T-cell (primary cell): ENCODE measurements around the gene AKR1B15. TPM values are rescaled to one million over a fixed set of nuclear protein-coding genes. Genes with fewer than 3 reads are reported as not detected.
A peak's percentile ranks its signal among the peaks of the same experiment; 100 is the strongest.

Source experiments
- ATAC-seq, 4 experiments: fragments of 200-7000 bp in 3 of 4; fragments of 150-1000 bp in 1 of 4; cut with Tn5 transposase; replicated peaks in 1 of 4; 1 replicate in 3 of 4; 2 replicates in 1 of 4; pipeline ENCODE4 v1.10.0; 2021; ENCODE audit warnings: moderate library complexity in 3 of 4, mild to moderate bottlenecking in 2 of 4, moderate number of reproducible peaks in 1 of 4
- CTCF ChIA-PET, 2 donors: fragments of 300-600 bp; sonication (Branson Sonifier 250); formaldehyde crosslinking; loops; one replicate each; lab custom pipeline; 2022; ENCODE audit warnings: antibody characterized with exemption in 2 of 2; lab: Charles Lee
- POLR2A ChIA-PET, 2 donors: fragments of 300-600 bp; sonication (Branson Sonifier 250); formaldehyde crosslinking; loops; one replicate each; lab custom pipeline; 2022; ENCODE audit warnings: antibody characterized with exemption in 2 of 2; lab: Charles Lee
- DNase-seq, 35 experiments: peaks; one replicate each; pipeline versions ENCODE4 v3.0.0 to v3.0.0-alpha.2; 2013 to 2023
- H3K27ac ChIP-seq: one replicate; pipeline ENCODE4 v1.5.1; 2013; ENCODE audit warnings: low read length
- H3K27me3 ChIP-seq, 2 experiments: replicated peaks in 1 of 2; 1 replicate in 1 of 2; 2 replicates in 1 of 2; pipeline versions ENCODE4 v1.6.1 to v1.7.0; 2013; ENCODE audit warnings: low read length in 1 of 2, mixed read lengths in 1 of 2; ENCODE audit not compliant: control insufficient read depth in 2 of 2, insufficient read depth in 2 of 2; ENCODE audit errors: extremely low read depth in 1 of 2
- H3K36me3 ChIP-seq, 2 donors: 1 replicate in 1 of 2; 2 replicates in 1 of 2; pipeline versions ENCODE4 v1.6.1 to v1.7.0; 2013; ENCODE audit warnings: low read length in 1 of 2; ENCODE audit not compliant: control insufficient read depth in 2 of 2, insufficient read depth in 1 of 2; ENCODE audit errors: extremely low read depth in 1 of 2
- H3K4me1 ChIP-seq, 2 experiments: 1 replicate in 1 of 2; 2 replicates in 1 of 2; pipeline versions ENCODE4 v1.6.1 to v1.7.0; 2013; ENCODE audit warnings: low read length in 2 of 2, mixed read lengths in 1 of 2; ENCODE audit not compliant: insufficient read depth in 2 of 2, control insufficient read depth in 1 of 2; ENCODE audit errors: extremely low read depth in 1 of 2
- H3K4me3 ChIP-seq, 2 donors: 1 replicate in 1 of 2; 2 replicates in 1 of 2; pipeline versions ENCODE4 v1.5.1 to v1.7.0; 2013; ENCODE audit warnings: mild to moderate bottlenecking in 2 of 2, low read length in 1 of 2, moderate library complexity in 1 of 2; ENCODE audit not compliant: control insufficient read depth in 1 of 2; ENCODE audit errors: extremely low read depth in 1 of 2
- H3K9me3 ChIP-seq: 2 replicates; pipeline ENCODE4 v1.7.0; 2013
- H3K27ac Mint-ChIP-seq, 2 donors: one replicate each; pipeline ENCODE4 v1.8.0; 2020 to 2021; ENCODE audit warnings: mild to moderate bottlenecking in 2 of 2, mixed read lengths in 2 of 2
- H3K27me3 Mint-ChIP-seq, 2 donors: one replicate each; pipeline ENCODE4 v1.8.0; 2021 to 2022; ENCODE audit warnings: mixed read lengths in 2 of 2
- H3K36me3 Mint-ChIP-seq: one replicate; pipeline ENCODE4 v1.8.0; 2021; ENCODE audit warnings: mixed read lengths
- H3K4me1 Mint-ChIP-seq, 3 donors: one replicate each; pipeline ENCODE4 v1.8.0; 2020 to 2022; ENCODE audit warnings: mixed read lengths in 3 of 3, mild to moderate bottlenecking in 1 of 3
- H3K4me3 Mint-ChIP-seq, 3 donors: one replicate each; pipeline ENCODE4 v1.8.0; 2020 to 2022; ENCODE audit warnings: mild to moderate bottlenecking in 3 of 3, mixed read lengths in 3 of 3, moderate library complexity in 3 of 3
- H3K9me3 Mint-ChIP-seq, 3 donors: one replicate each; pipeline ENCODE4 v1.8.0; 2020 to 2022; ENCODE audit warnings: mixed read lengths in 3 of 3
- WGBS: methylation state at CpG from one replicate; pipeline ENCODE4 v1.1.5; 2013; ENCODE audit warnings: missing lambda C conversion rate; ENCODE audit not compliant: insufficient coverage; 5-methylcytosine and 5-hydroxymethylcytosine counted together
- total RNA-seq, 35 experiments: library from RNA in 6 of 35; stranded (reverse) in 6 of 35; fragments of 120-200 nt in 1 of 35; gene quantifications; one replicate each; pipeline versions ENCODE4 v1.2.1 to v1.2.4 and lab custom pipeline; 2013 to 2026

The AKR1B15 gene
- total RNA-seq, 5 donors from 2014 or later (not counting 1 experiment from before 2014, with no cell fraction given) = not detected

DNA sequence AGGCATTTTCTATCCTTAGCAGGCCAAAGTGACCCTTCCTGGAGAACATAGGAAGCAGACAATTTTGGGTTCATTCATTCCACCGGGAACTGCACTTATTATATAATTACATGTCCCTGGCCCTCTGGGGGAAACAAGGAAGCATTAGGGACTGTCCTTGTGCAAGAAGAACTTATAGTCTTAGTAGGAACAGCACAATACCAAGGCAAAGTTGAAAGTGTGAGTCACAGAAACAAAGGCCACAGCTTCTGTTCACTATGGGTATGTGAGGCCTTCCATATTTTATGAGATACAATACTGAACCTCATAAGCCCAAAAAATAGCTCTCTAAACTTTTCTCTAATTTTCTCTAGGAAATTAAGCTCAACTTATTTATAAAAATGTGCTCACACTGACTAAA lies 39.9 kb upstream of the AKR1B15 start:
- CTCF ChIA-PET = interaction anchor here (0.8 to 1.1 kb wide), 2 partner anchors 9 to 34 kb away, joined by 3 to 4 read pairs; no protein-coding TSS in a partner anchor
- Mint-ChIP-seq H3K9me3 (no peaks in the 10 kb centered on the region), H3K27ac (no peak overlapping the region), H3K27me3 (no peaks in the 10 kb centered on the region), H3K4me3 (no peak overlapping the region), H3K36me3 (no peaks in the 10 kb centered on the region), H3K4me1 (no peaks in the 10 kb centered on the region)
- no peak for ATAC-seq
- no peak for DNase-seq
- Histone ChIP-seq H3K27me3 (peaks cover 0 to 5% of the 10 kb centered on the region in 2 experiments), H3K36me3 (no peaks in the 10 kb centered on the region), H3K4me3 (no peak overlapping the region), H3K27ac (no peak overlapping the region), H3K4me1 (no peaks in the 10 kb centered on the region), H3K9me3 (no peaks in the 10 kb centered on the region)
- POLR2A ChIA-PET = no interaction called here
- WGBS = no CpG with 5 or more reads among the region's 1 CpG

DNA sequence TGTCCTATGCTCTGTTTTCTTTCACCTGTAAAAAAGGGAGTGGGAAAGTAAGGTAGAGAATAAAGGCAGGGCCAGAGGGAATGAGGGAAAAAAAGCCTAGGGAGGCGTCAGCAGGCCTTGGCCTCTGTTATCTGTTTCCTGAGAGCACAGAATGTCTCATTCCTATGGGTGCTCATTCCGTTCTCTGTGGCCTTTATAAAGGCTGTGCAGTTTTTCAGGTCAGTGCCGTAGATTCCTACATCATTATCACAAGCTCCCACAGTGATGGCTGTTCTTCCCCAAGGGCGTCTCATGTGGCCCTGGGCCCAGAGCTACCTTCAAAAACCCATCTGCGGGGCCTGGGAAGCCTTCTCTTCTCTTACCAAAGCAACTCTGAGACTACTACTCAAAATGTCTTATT lies 38.3 kb upstream of the AKR1B15 start:
- ChIA-PET POLR2A (no interaction called here), CTCF (interaction anchor here in 1 of 2 donors (1.1 kb wide), 1 partner anchor 78 kb away, joined by 3 read pairs; no protein-coding TSS in a partner anchor)
- no peak overlapping the region for H3K4me3 Mint-ChIP-seq
- no peak overlapping the region for H3K27ac ChIP-seq
- WGBS = 85% methylated on average over 5 of the region's 5 CpGs
- H3K27ac Mint-ChIP-seq = no peak overlapping the region
- no peaks in the 10 kb centered on the region for H3K4me1 ChIP-seq
- H3K27me3 ChIP-seq = peaks cover 0 to 5% of the 10 kb centered on the region in 2 experiments
- H3K36me3 Mint-ChIP-seq = no peaks in the 10 kb centered on the region
- H3K9me3 ChIP-seq = no peaks in the 10 kb centered on the region
- H3K4me1 Mint-ChIP-seq = peaks cover 0 to 6% (median 3%) of the 10 kb centered on the region in 3 donors
- no peaks in the 10 kb centered on the region for H3K9me3 Mint-ChIP-seq
- H3K27me3 Mint-ChIP-seq = peaks cover 2 to 4% of the 10 kb centered on the region in 2 donors
- no peaks in the 10 kb centered on the region for H3K36me3 ChIP-seq
- no peak overlapping the region for H3K4me3 ChIP-seq
- no peak for ATAC-seq
- no peak for DNase-seq

DNA sequence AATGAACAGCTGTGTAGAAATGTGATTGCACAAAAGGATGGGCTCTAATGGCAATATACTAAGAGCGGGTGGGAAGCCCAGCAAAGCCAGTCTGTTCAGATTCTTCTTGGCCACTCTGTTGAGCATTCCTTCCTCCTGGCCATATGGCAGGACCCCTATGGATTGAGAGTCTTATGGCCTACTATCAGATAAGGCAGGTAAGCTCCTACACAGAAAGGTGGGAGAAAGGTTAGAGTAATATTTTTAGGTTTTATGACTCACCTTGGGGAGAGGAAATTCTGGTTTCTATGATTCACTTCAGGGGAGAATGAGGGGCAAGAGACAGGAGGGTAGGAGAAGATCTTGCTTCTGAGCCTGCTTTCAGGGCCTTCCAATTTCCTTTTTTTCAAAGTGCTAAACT lies 36.6 kb upstream of the AKR1B15 start:
- Mint-ChIP-seq H3K4me3 (no peak overlapping the region), H3K27ac (no peak overlapping the region), H3K9me3 (no peaks in the 10 kb centered on the region), H3K4me1 (peaks cover 0 to 6% (median 3%) of the 10 kb centered on the region in 3 donors), H3K36me3 (no peaks in the 10 kb centered on the region), H3K27me3 (peaks cover 6 to 12% of the 10 kb centered on the region in 2 donors)
- H3K4me3 ChIP-seq = no peak overlapping the region
- H3K36me3 ChIP-seq = no peaks in the 10 kb centered on the region
- ChIA-PET CTCF (interaction anchor here (1.2 to 3.2 kb wide), 2 partner anchors 79 to 80 kb away, joined by 4 to 20 read pairs; no protein-coding TSS in a partner anchor), POLR2A (no interaction called here)
- no peaks in the 10 kb centered on the region for H3K4me1 ChIP-seq
- peaks cover 0 to 5% of the 10 kb centered on the region in 2 experiments for H3K27me3 ChIP-seq
- no peak for ATAC-seq
- H3K27ac ChIP-seq = no peak overlapping the region
- no peaks in the 10 kb centered on the region for H3K9me3 ChIP-seq
- no peak for DNase-seq
- WGBS = no CpG with 5 or more reads among the region's 1 CpG

DNA sequence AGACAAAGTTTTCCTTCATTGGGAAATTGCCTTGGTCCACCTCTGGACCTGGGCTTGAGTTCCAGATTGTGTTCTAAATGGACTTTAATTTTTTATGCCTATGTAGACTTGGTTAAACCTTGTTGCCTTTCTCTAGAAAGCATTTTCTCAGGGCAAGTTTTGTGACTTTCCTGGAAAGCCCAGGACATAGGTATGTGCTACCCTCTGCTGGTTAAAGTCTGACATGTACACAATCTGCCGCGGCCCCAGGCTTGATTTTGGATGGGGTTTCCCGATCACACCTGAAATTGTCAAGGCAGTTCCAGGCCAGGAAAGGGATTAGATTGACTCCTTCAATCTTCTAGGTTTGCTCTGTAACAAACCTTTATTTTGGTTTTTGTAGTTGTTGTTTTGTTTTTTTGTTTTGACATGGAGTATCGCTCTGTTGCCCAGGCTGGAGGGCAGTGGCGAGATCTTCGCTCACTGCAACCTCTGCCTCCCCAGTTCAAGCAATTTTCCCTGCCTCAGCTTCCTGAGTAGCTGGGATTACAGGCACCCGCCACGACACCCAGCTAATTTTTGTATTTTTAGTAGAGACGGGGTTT lies 35.6 kb upstream of the AKR1B15 start:
- peak in 25 of 35 experiments; percentile 1 to 46 (median 9) for DNase-seq

DNA sequence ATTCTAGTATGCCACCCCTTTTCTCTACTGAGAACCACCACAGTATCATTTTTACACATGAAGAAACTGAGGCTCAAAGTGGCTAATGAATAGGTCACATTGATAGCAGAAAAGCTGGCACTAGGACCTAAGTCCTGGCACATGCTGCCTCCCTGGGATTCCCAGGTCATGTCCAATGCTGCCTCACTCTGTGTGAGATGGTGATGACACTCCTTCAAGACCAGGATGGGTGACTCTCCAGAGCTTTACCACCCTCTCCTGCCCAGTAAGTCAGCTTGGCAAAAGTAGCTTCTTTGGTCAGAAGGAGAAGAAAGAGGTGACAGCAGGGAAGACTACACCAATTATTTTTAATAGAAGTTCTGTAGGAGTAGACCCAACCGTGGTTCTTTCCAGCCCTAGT lies 34.8 kb upstream of the AKR1B15 start:
- Histone ChIP-seq H3K36me3 (no peaks in the 10 kb centered on the region), H3K27me3 (peaks cover 4 to 5% of the 10 kb centered on the region in 2 experiments), H3K4me1 (no peaks in the 10 kb centered on the region), H3K9me3 (no peaks in the 10 kb centered on the region), H3K27ac (no peak overlapping the region), H3K4me3 (no peak overlapping the region)
- no peak for DNase-seq
- ATAC-seq = no peak
- no peaks in the 10 kb centered on the region for H3K9me3 Mint-ChIP-seq
- no peak overlapping the region for H3K27ac Mint-ChIP-seq
- peaks cover 6 to 16% of the 10 kb centered on the region in 2 donors for H3K27me3 Mint-ChIP-seq
- H3K36me3 Mint-ChIP-seq = no peaks in the 10 kb centered on the region
- peaks cover 0 to 6% (median 3%) of the 10 kb centered on the region in 3 donors for H3K4me1 Mint-ChIP-seq
- CTCF ChIA-PET = interaction anchor here (0.6 to 3.2 kb wide), 6 partner anchors 41 to 92 kb away, joined by 3 to 20 read pairs (median 4); no protein-coding TSS in a partner anchor
- no peak overlapping the region for H3K4me3 Mint-ChIP-seq
- no CpG with 5 or more reads among the region's 1 CpG for WGBS
- POLR2A ChIA-PET = no interaction called here

More for the DNA sequence above, 35.6 kb upstream of the AKR1B15 start:
- Mint-ChIP-seq H3K27me3 (peaks cover 6 to 16% of the 10 kb centered on the region in 2 donors), H3K4me3 (no peak overlapping the region), H3K4me1 (peaks cover 0 to 6% (median 3%) of the 10 kb centered on the region in 3 donors), H3K9me3 (no peaks in the 10 kb centered on the region), H3K36me3 (no peaks in the 10 kb centered on the region), H3K27ac (no peak overlapping the region)
- POLR2A ChIA-PET = no interaction called here
- H3K36me3 ChIP-seq = no peaks in the 10 kb centered on the region
- peaks cover 0 to 5% of the 10 kb centered on the region in 2 experiments for H3K27me3 ChIP-seq
- no peaks in the 10 kb centered on the region for H3K4me1 ChIP-seq
- CTCF ChIA-PET = interaction anchor here (0.9 to 3.2 kb wide), 2 partner anchors 71 to 80 kb away, joined by 5 to 20 read pairs; no protein-coding TSS in a partner anchor
- no peak overlapping the region for H3K4me3 ChIP-seq
- H3K9me3 ChIP-seq = no peaks in the 10 kb centered on the region
- 29% methylated on average over 4 of the region's 9 CpGs for WGBS
- no peak overlapping the region for H3K27ac ChIP-seq
- ATAC-seq = peak in 3 of 4 experiments; percentile 42 to 69 (median 49)

DNA sequence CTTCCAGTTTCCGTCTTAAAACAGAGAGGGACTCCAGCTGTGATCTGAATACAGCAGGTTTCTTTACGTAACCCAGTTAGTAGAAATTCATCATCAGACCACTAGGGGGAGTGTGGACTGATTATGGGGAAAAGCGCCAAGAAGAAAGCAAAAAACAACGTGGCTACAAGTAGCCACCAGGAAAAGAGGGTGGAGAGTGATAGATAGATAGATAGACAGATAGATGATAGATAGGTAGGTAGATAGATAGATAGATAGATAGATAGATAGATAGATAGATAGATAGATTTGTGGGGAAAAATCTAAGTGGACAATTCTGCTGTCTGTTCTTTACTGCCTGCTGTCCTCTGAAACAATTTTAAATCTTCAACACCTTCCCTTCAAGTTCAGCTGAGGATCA lies 34.2 kb upstream of the AKR1B15 start:
- ATAC-seq (peak in 3 of 4 experiments; percentile 40 to 67 (median 64)), DNase-seq (peak in 11 of 35 experiments; percentile 3 to 78 (median 12))
- Mint-ChIP-seq H3K4me3 (no peak overlapping the region), H3K27ac (no peak overlapping the region), H3K36me3 (no peaks in the 10 kb centered on the region), H3K27me3 (peaks cover 8 to 19% of the 10 kb centered on the region in 2 donors), H3K9me3 (no peaks in the 10 kb centered on the region), H3K4me1 (peaks cover 0 to 6% (median 3%) of the 10 kb centered on the region in 3 donors)
- ChIA-PET CTCF (interaction anchor here (0.6 to 3.2 kb wide), 4 partner anchors 41 to 91 kb away, joined by 3 to 20 read pairs (median 4); no protein-coding TSS in a partner anchor), POLR2A (no interaction called here)
- 0% methylated on average over 1 of the region's 4 CpGs for WGBS
- Histone ChIP-seq H3K27me3 (peaks cover 4 to 5% of the 10 kb centered on the region in 2 experiments), H3K27ac (no peak overlapping the region), H3K36me3 (no peaks in the 10 kb centered on the region), H3K9me3 (no peaks in the 10 kb centered on the region), H3K4me3 (no peak overlapping the region), H3K4me1 (no peaks in the 10 kb centered on the region)
